Right lung (tissue), 5 donors: Measurements from ENCODE around the gene RIT1. TPM values are rescaled to one million over a fixed set of nuclear protein-coding genes. Genes with fewer than 3 reads are reported as not detected.
"Not testable (repeated sequence)": the region's sequence is repeated elsewhere in the genome, so short reads cannot be mapped to it uniquely, and the experiment has no call there.

Experiments used
- DNase-seq, 2 donors: peaks; one replicate each; pipeline ENCODE4 v3.0.0-alpha.2; 2013
- polyA plus RNA-seq, 5 donors: library from polyadenylated mRNA; unstranded; fragments of 120-200 nt; gene quantifications; one replicate each; pipeline versions ENCODE4 v1.2.1 to v1.2.3, GENCODE V29; 2013; ENCODE audit warnings: inconsistent platforms in 1 of 5, low replicate concordance in 1 of 5; ENCODE audit not compliant: insufficient read length in 5 of 5, insufficient read depth in 1 of 5

The RIT1 gene
- polyA plus RNA-seq, 5 donors, result 40.1 to 53.1 (median 48.8) TPM

DNA sequence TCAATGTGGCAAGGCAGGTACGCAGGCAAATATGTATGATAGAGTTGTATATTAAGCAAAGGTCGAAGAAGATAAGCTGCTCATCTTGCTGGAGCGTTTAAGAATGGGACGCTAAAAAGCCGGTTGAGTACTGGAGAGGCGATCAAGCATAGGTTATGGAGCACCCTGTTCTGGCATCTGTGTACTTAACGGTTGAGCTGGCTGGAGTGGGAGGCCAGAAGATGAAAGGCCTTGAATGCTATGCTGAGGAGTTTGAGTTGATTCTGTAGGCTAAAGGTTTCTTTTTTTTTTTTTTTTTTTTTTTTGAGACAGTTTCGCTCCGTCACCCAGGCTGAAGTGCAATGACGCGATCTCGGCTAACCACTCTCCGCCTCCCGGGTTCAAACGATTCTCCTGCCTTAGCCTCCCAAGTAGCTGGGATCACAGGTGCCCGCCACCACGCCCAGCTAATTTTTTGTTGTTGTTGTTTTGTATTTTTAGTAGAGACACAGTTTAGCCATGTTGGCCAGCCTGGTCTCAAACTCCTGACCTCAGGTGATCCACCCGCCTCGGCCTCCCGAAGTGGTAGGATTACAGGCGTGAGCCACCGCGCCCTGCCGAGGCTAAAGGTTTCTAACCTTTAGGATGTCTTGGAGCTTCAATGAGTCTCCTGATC is 23.9 kb upstream of the RIT1 start:
- no peak for DNase-seq

DNA sequence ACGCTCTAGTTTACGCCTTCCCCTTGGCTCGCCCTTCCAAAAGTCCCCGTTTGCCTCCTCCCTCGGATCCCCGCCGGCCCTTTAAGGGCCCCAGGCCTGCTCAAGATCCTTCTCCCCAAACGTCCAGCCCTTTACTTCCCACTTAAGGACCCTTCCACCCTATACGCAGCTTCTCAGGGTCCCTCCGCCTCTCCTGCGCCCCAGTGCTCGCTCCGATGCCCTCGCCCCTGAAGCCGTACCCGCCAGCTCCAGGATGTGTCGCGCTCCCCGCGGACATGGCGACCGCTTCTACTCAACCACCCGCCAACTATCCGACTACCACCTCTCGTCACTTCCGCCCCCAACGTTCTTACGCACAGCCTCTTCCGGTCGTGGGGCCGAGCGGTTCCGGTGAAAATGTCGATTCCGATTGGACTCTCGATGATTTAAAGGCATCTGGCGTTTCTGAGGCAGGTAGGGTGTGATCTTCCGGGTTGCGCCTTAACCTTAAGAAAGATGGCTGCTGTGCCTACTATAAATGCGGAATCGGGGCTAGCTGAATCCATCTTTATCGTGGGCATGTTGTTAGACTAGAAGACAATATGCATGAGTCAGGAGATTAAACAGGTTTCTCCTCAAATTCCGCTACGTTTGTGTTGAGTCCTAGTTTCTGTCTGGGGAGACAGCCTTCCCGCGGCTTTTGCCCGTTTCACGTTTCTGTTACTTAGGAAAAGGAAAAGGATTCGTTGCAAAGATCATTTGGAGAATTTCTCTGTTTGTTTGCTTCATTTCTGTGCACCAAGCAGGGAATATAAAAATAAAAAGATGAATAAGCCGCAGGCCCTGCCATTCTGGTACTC is 23.2 kb upstream of the RIT1 start, which contains the start of gene KHDC4:
Gene KHDC4 (minus strand): TSS at position 317 of the 839 bp plus-strand sequence. CDS start 40 bp downstream, at position 277.
- peak; percentile 95 to 97 for DNase-seq

DNA sequence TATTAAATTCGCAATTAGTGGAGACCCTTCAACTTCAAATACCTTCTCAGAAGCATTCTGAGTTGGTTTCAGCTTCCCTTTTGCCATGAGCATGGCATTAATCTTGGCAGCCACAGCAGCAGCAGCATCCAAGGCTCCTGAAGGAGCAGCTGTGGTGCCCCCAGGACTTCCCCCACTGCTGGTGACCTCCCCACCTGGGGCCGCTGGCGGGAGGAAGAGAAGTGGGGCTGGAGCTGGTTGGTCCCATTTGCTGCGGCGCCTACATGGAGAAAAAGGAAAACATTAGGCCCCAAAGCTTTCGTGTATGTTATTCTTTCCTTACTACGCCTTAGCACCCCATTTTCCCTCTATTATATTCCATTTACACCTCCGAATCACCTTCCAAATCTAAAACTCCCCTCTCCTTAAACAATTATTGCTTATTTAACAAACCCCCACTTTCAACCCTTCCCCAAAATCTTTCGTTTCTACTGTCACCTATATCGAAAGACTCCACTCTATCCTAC is 22.5 kb upstream of the RIT1 start:
- DNase-seq, result no peak

DNA sequence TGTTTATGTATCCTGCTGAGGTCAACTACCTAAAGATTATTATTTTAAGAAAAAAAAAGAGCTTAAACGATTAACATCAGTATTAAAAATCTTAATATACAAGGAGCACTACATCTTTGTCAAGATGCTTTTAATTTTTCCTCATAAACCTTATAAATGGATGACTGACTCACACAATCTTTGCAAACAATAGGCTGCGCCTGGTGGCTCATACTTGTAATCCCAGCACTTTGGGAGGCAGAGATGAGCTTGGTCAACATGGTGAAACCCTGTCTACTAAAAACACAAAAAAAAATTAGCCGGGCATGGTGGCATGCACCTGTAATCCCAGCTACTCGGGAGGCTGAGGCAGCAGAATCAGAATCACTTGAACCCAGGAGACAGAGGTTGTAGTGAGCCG is 21.3 kb upstream of the RIT1 start:
- no peak for DNase-seq

DNA sequence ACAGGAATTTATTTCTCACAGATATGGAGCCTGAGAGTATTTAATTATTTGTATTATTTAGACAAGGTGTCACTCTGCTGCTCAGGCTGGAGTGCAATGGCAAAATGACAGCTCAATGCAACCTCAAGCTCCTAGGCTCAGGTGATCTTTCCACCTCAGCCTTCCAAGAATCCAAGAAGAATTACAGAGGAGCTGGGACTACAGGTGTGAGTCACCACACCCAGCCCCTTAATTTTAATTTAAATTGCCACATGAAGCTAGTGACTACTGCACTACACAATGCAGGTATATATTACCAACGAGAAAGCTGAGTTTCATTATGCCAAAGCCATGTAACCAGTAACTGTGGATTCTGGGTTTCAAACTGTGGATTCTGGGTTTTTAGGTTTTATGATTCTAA is 20.9 kb upstream of the RIT1 start:
- DNase-seq, result no peak

DNA sequence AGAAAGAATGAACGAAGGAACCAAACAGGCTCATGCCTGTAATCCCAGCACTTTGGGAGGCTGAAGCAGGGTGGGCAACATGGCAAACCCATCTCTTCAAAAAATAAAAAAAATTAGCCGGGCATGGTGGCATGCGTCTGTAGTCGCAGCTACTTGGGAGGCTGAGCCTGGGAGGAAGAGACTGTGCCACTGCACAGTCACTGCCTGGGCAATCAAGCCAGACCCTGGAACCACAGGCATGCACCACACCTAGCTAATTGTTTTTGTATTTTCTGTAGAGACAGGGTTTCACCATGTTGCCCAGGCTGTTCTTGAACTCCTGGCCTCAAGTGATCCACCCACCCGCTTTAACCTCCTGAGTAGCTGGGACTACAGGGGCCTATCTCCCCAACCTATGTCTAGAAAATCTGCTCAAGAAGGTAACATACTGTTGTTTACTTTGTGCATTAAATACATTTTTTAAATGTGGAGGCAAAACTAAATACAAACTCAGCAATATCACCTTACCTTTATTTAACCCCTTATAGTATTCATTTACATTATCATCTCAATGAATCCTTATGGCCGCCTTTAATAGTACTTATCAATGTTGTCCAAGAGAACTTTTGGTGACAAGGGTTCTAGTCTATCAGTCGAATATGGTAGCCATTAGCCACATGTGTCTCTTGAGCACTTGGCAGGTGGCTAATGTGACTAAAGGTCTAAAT is 20.3 kb upstream of the RIT1 start:
- DNase-seq, result no peak

DNA sequence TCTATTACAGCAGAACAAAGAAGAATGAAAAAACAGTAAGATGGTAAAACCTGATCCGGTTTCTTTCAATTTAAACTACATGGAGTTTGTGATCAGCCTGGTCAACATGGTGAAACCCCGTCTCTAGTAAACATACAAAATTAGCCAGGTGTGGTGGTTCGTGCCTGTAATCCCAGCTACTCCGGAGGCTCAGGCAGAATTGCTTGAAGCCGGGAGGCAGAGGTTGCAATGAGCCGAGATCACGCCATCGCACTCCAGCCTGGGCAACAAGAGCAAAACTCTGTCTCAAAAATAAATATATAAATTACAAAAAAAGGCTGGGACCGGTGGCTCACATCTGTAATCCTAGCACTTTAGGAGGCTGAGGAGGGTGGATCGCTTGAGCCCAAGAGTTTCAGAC is 19.6 kb upstream of the RIT1 start:
- not testable (repeated sequence) for DNase-seq

DNA sequence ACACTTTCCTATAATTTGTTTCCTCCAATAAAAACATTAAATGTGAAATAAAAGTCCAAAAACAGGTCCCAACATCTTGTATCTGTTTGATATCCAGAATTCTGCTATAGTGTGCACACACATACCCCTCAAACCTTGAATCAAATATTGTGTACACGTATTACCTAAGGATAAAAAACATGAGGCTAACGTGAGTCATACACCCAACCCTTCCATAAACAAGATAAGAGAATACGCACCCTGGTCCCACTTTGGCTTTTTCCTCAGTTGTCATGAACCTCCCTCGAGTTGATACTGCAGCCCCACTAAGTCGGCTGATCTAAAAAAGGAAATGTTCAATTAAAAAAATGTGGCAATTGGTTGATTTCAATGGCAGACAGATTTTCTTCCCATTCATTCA is 17.9 kb upstream of the RIT1 start:
- DNase-seq, result no peak

DNA sequence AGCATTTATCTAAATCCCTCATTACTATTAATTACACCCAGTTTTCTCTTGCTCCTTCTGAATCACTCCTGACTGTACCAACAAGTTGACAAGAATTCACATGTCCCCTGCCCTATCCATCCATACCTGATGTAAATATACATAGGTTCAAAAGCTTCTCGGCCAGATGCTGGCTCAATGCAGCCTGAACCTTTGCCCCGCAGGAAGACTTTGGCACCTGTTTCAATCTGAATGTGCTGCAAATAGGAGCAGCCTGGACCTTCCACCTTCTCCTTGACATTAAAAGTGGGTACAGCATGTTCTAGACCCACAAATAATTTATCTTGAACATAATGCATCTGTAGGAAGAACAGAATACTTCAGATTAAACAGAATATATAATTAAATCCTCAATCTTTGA is 14.4 kb upstream of the RIT1 start:
- DNase-seq, result no peak

DNA sequence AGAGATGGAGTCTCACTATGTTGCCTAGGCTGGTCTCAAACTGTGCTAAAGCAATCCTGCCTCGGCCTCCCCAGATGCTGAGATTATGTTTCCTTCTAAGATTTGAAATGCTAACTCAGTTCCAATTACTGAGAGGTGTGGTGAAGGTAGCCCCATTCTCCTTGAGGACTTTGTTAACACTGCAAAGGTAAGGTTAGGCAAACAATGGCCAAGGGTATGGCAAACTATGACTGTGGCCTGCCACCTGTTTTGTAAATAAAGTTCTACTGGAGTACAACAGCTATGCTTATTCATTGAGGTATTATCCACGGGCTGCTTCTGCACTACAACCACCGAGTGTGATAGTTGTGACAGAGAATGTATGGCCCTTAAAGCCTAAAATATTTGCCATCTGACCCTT is 9.6 kb upstream of the RIT1 start:
- DNase-seq, result no peak

DNA sequence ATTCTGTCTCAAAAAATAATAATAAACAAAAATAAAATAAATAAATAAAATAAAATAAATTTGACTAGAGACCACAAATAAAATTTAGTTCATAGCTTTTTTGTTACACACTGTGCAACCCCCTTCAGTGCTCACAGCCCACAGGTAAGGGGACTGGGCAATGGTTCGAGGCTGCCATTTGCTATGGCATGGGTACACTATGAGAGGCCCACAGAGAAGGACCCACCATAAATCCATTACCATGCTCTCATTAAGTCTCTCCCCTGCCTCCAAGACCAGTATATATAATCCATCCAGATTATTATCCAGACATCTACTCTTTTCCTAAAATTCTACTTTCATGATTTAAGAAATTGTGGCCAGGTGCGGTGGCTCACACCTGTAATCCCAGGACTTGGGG is 8.7 kb upstream of the RIT1 start:
- DNase-seq, result no peak

DNA sequence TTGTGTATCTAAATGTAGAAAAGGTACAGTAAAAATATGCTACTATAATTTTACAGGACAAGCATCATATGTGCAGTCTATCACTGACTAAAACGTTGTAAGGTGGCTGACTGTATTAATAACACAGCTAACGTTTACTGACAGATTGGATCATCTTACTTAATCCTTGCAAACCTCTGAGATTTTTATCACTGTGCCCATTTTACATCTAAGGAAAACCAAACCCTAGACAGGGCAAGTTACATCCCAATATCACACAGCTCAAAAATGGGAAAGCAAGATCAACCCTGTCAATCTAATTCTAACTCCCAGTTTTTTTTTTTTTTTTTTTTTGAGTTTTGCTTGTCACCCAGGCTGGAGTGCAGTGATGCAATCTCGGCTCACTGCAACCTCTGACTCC is 7.5 kb upstream of the RIT1 start:
- no peak for DNase-seq

DNA sequence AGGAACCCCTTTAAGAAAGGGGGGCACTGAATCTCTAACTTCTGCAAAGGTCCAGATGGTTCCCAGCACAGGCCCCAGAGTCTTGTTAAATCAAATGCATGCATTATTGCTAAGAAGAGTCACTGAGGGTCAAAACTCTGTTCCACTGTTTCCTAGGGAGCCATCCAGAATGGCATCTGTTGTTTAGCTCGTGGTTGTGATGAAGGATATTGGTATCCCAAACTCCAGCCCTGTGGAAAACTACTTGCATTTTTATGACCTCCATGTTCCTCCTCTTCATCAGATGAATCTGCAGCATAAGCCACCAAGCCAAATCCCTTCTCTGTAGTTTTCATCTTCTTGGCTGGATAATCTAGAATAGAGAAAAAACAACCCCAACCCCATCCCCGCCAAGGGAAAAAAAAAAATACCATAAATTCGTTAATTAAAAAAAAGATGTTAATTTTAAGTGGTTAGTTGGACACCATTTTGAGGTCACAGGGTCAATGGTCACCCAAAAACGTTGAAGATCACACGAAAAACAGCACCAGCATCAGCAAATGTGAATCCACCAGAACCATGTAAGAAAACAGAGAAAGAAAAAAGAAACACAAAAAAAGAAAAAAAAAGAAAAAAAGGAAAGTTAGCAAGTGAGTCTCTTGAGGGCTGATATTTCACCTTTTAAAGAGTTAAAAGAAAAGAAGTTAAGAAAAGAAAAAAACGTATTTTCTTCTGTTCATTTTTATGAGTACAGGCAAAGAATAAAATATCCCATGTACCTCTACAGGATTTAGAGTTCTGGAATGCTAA is 3.0 kb upstream of the RIT1 start:
- DNase-seq, result no peak

DNA sequence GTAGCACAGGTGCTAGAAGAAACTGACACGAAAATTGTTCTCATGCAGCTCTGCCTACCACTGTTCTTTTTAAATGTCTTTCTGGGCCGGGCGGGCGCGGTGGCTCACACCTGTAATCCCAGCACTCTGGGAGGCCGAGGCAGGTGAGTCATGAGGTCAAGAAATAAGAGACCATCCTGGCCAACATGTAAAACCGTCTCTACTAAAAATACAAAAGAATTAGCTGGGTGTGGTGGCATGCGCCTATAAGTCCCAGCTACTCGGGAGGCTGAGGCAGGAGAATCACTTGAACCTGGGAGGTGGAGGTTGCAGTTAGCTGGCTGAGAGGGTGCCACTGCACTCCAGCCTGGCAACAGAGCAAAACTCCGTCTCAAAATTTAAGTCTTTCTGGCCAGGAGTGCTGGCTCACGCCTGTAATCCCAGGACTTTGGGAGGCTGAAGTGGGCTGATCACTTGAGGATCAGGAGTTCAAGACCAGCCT is 947 bp upstream of the RIT1 start:
- DNase-seq, result no peak

DNA sequence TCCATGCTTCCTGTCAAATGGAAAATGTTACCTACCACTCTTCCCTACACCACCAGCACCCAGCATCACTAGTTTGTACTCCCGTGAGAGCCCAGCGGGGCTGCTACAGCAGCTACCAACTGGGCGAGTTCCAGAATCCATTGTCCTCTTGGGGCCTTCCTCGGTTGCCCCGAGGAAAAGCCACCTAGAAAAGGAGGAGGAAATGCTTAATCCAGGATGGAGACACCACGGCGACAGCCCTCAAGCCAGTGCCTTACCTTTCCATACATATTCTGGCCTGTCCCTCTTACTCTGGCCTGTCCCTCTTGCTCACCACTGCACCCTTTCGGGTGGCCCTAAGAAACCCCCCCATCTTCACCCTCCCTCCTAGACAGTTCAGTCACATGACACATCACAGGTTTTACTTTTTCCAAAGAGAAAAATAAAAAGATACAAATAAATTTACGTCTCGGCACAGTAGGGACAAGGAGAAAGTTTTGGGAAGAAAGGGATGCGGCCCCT is 478 bp downstream of the RIT1 start:
- DNase-seq, result peak in 1 of 2 donors; percentile 46

DNA sequence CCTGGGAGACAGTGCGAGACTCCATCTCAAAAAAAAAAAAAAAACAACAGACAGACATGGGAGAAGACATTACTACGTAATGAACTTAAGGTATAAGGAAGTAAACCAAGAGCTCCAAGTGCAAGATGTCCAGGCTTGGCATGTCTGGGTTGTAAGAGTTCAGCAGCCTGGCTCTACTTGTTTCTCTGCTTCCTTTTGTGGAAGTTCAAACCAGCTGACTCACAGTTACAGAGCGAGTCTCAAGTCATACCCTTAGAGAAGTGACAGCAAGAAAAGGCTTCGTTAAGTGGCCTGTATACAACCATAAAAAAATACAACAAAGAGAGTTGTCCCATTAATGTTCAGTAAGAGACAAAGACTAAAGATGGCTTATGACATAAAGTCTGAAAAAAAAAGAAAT is 1.3 kb downstream of the RIT1 start:
- DNase-seq, result peak in 1 of 2 donors; percentile 9

DNA sequence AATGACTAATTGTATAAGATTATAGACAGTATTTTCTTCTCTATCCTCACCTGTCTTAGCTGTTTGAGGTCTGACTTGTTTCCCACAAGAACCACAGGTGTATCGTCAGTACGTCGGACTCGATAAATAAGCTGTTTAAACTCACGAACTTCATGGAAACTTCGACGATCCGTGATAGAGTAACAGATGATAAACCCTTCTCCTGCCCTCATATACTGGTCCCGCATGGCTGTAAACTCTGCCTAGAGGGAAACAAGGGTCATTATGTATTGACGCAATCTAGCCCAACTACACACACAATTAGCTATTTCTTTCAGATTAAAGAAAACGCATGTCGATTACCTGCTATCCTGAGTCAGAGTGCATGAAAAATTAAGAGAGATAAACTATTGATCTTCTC is 6.9 kb downstream of the RIT1 start:
- no peak for DNase-seq

DNA sequence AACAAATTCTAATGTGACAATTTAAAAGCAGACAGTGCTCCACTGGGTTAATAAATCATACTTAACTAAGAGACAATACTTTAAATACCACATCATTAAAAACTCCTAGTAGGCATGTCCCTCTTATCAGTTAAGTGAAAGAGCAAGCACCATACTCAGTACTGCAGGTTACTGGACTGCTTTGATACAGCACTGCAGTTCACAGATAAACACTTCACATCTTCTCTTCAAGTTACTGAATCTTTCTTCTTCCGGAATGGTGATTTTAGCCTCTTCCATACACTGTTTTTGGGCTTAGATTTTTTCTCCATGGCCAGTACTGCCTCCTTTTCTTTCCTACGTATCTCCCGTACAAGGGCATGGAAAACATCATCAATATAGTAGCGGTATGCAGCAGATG is 11.0 kb downstream of the RIT1 start:
- no peak for DNase-seq

DNA sequence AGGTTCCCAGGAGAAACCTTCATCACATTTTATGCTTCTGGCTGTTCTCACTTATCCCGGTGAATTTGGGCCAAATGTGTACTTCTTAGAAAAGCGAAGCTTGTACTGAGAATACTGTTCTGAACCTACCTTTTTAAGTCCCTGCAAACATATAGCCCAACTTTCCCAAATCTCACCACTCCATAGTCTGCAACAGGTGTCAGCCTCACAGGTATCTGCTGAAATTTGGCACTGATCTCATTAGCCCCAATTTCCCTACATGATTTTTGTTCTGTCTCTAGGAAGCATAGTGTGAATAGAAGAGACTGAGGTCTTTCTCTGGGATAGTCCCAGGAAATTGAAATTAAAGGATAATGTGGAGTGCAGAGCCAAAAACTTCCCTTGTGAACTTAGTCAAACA is 11.5 kb downstream of the RIT1 start:
- no peak for DNase-seq

DNA sequence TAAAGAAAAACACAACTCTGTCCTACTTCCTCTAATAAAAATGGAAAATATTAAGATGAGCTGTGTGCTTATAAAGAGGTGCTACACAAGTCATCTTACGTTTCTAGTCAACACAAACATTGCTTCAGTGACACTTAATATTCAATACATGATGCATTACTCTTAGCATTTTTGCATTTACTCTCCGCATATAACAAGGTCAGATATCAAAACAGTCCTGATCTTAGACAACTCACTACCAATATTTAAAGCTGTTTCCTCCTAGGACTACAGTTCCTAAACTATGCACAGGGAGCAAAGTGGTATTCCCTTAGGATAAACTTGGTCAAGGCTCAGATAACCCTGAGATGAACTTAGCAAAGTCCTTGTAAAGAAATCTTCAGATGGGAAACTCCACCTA is 12.3 kb downstream of the RIT1 start:
- DNase-seq, result no peak

DNA sequence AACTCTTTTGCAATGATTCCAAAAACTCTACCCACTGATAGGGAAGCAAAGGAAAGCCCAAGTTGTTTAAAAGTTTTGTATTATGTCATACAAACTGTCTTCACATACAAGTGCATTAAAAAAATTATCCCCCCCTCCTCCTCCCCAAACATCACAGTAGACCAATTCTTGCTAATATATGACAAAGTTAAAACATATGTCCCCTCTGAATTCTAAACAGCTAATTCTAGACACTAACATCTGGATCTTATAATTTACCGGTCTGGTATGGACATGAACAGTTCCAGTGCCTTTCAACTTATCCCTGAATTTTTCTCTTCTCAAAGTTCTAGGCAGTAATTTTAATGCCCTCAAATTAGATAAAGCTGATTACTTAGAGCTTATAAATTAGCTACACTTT is 13.4 kb downstream of the RIT1 start:
- DNase-seq, result no peak
